ENCODE measurements around the gene CPVL.

GRCh38 chr7:29039821-29040578, 106.3 kb downstream of the CPVL start:
- TF ChIP-seq USF2 (IDR thresholded peaks at IDR 0.05; ENCODE audit: low read depth, low read length) (no peak), CTCF (conservative IDR thresholded peaks at IDR 0.05; ENCODE audit: low read depth, low read length) (no peak), SMC3 (IDR thresholded peaks at IDR 0.05; ENCODE audit: low read depth, low read length) (no peak), RAD21 (IDR thresholded peaks at IDR 0.05; ENCODE audit: low read length) (no peak), POLR2A (IDR thresholded peaks at IDR 0.05; ENCODE audit: low read depth, low read length) (no peak), RFX5 (IDR thresholded peaks at IDR 0.05; ENCODE audit: low read depth, low read length) (no peak), ELK1 (IDR thresholded peaks at IDR 0.05; ENCODE audit: borderline replicate concordance, low read depth, low read length) (no peak)

Measured in IMR-90 (cell line).